ENCODE data around the gene CHST15.

Gene CHST15

DNA sequence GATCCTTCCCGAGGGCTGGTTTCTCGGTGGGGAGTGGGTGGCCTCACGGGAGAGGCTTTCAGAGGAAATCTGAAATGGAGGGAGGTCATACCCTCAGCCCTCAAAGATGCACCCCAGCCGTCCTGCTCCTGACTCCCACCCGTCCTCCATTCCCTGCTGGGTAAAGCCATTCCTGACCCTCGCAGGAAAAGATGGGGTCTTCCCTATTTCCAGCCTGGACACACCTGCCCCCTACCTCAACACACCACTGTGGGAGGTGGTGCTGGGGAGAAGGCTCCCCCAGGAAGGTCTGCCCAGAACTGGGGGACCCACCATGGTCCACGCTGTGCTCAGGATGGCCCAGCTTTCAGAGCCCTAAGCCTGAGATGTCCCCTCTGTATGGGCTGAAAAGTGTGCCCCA, 86.9 kb downstream of the CHST15 start:
- Histone ChIP-seq H3K36me3 (ENCODE audit: control insufficient read depth, insufficient read depth, low read length) (no peaks in the 10 kb centered on the region), H3K27me3 (replicated peaks; ENCODE audit: control insufficient read depth, insufficient read depth, low read length) (peaks cover 3% of the 10 kb centered on the region), H3K4me3 (replicated peaks; ENCODE audit: low read depth, low read length) (no peak overlapping the region)
- TF ChIP-seq, protein P1, sequence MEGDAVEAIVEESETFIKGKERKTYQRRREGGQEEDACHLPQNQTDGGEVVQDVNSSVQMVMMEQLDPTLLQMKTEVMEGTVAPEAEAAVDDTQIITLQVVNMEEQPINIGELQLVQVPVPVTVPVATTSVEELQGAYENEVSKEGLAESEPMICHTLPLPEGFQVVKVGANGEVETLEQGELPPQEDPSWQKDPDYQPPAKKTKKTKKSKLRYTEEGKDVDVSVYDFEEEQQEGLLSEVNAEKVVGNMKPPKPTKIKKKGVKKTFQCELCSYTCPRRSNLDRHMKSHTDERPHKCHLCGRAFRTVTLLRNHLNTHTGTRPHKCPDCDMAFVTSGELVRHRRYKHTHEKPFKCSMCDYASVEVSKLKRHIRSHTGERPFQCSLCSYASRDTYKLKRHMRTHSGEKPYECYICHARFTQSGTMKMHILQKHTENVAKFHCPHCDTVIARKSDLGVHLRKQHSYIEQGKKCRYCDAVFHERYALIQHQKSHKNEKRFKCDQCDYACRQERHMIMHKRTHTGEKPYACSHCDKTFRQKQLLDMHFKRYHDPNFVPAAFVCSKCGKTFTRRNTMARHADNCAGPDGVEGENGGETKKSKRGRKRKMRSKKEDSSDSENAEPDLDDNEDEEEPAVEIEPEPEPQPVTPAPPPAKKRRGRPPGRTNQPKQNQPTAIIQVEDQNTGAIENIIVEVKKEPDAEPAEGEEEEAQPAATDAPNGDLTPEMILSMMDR (IDR thresholded peaks at IDR 0.05; ENCODE audit: insufficient read depth, low read length, poor library complexity, severe bottlenecking), result no peak
- DNase-seq (ENCODE audit: extremely low read depth, insufficient read length), result no peak

DNA sequence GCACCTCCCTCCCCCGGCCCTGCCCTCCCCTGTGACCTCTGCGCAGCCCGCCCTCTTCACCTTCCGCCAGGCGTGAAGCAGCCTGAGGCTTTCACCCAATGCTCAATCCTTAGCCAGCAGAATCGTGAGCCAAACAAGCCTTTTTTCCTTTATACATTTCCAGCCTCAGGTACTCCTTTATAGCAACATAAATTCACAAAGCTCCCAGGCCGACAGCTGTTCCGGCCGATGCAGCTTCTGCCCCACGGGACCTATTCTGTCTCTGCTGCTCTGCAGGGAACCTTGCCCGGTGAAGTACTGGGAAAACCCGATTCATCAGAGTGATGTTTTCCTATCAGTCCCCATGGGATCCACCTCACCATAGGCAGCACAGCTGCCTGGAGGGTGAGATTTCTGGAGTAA, 87.4 kb downstream of the CHST15 start:
- no peak for DNase-seq (ENCODE audit: extremely low read depth, insufficient read length)
- Histone ChIP-seq H3K36me3 (ENCODE audit: control insufficient read depth, insufficient read depth, low read length) (no peaks in the 10 kb centered on the region), H3K4me3 (replicated peaks; ENCODE audit: low read depth, low read length) (no peak overlapping the region), H3K27me3 (replicated peaks; ENCODE audit: control insufficient read depth, insufficient read depth, low read length) (peaks cover 3% of the 10 kb centered on the region)
- TF ChIP-seq, protein P1 (IDR thresholded peaks at IDR 0.05; ENCODE audit: insufficient read depth, low read length, poor library complexity, severe bottlenecking), result no peak

DNA sequence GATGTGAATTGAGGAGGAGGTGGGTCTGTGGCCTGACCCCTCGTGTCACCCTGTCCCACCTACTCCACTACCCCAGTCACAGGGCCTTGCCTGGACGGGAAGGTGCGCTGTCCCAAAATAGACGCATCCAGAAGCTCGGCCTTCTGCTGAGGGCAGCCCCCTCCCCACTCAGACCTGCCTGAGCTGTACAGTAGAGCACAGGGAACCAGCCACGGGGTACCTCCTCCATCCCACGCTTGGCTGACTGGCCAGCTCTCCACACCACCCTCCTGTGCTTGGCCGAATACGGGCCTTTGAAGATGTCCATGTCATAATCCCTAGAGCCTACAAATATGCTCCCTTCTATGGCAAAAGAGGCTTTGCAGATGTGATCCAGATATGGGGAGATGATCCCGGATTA, 88.3 kb downstream of the CHST15 start:
- H3K36me3 ChIP-seq (ENCODE audit: control insufficient read depth, insufficient read depth, low read length), result no peaks in the 10 kb centered on the region
- TF ChIP-seq, protein P1 (IDR thresholded peaks at IDR 0.05; ENCODE audit: insufficient read depth, low read length, poor library complexity, severe bottlenecking), result no peak
- peaks cover 3% of the 10 kb centered on the region for H3K27me3 ChIP-seq (replicated peaks; ENCODE audit: control insufficient read depth, insufficient read depth, low read length)
- DNase-seq (ENCODE audit: extremely low read depth, insufficient read length), result no peak
- no peak overlapping the region for H3K4me3 ChIP-seq (replicated peaks; ENCODE audit: low read depth, low read length)

DNA sequence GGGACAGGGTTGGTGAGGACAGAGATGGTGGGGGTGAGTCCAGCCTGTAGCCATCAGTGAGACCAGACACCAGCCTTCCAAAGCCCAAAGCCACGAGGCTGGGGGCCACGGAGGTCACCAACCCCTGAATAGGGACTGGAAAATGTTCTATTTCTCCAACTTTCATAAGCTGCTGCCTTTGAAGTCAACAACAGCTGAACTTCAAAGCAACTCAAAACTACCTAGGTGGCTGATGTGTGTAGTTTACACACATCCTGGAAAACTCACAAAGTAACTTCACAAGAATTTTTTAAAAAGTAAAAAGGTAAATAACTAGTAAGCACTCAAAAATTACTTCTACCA, 88.8 kb downstream of the CHST15 start:
- no peaks in the 10 kb centered on the region for H3K36me3 ChIP-seq (ENCODE audit: control insufficient read depth, insufficient read depth, low read length)
- TF ChIP-seq, protein P1 (IDR thresholded peaks at IDR 0.05; ENCODE audit: insufficient read depth, low read length, poor library complexity, severe bottlenecking), result no peak
- no peak for DNase-seq (ENCODE audit: extremely low read depth, insufficient read length)
- peaks cover 3% of the 10 kb centered on the region for H3K27me3 ChIP-seq (replicated peaks; ENCODE audit: control insufficient read depth, insufficient read depth, low read length)
- H3K4me3 ChIP-seq (replicated peaks; ENCODE audit: low read depth, low read length), result no peak overlapping the region

DNA sequence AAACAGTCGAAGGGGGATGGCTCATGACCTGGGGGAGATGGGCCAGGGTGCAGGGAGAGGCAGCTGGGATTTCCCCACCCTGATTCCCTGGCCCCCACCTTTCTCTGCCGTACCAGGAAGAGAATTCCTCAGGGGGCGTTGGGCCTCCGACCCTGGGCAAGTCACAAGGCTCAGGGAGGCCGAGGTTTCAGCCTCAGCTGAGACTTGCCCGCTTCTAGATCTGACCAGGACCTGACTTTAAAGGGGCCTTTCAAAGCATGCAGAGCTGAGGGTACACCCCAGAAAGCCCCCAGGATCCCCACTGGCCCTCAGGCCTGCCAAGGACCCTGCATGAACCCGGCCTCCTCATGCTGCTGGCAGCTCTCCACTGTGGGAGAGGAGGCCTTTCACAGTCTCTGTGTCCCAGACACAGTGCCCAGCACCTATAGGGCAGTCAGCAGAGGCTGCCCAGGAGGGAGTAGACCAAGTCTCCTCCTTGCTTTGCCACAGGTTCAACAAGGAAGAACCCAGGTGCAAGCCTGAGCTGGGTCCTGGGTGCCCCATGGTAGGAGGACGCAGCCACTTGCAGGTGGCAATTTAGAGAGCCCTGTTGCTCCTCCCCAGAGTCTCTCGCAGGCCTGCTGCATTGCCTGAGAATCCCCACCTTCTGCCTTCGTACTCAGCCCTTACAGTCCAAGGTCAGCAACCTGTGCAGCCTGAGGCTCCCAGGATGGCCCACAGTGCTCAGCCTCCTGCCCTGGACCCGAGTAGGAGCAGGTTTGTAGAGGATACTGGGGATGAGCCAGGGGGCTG, 89.3 kb downstream of the CHST15 start:
- Histone ChIP-seq H3K4me3 (replicated peaks; ENCODE audit: low read depth, low read length) (no peak overlapping the region), H3K36me3 (ENCODE audit: control insufficient read depth, insufficient read depth, low read length) (no peaks in the 10 kb centered on the region), H3K27me3 (replicated peaks; ENCODE audit: control insufficient read depth, insufficient read depth, low read length) (peaks cover 3% of the 10 kb centered on the region)
- no peak for DNase-seq (ENCODE audit: extremely low read depth, insufficient read length)
- TF ChIP-seq, protein P1 (IDR thresholded peaks at IDR 0.05; ENCODE audit: insufficient read depth, low read length, poor library complexity, severe bottlenecking), result no peak

DNA sequence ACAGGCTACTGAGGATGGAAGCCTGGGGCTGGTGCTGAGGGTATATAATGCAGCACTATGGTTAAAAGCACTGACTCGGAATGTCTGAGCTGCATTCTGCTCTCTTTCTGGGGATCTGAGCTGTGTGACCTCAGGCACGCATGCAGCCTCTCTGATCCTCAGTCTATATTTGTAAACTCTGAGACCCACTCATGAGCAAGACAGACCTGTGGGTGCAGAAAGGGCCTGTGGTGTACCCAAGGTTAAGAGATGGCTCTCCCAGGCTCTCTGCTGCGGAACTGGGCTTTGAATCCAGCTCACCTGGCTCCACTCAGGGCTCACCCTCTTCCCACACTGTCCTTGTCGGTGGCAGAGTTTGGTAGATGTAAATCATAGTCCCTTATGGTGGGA, 89.9 kb downstream of the CHST15 start:
- H3K4me3 ChIP-seq (replicated peaks; ENCODE audit: low read depth, low read length), result no peak overlapping the region
- DNase-seq (ENCODE audit: extremely low read depth, insufficient read length), result no peak
- peaks cover 3% of the 10 kb centered on the region for H3K27me3 ChIP-seq (replicated peaks; ENCODE audit: control insufficient read depth, insufficient read depth, low read length)
- TF ChIP-seq, protein P1 (IDR thresholded peaks at IDR 0.05; ENCODE audit: insufficient read depth, low read length, poor library complexity, severe bottlenecking), result no peak
- H3K36me3 ChIP-seq (ENCODE audit: control insufficient read depth, insufficient read depth, low read length), result no peaks in the 10 kb centered on the region
